Peyer's patch (tissue), 4 donors: ENCODE results near the gene TMEM14A. TPM values are rescaled to one million over a fixed set of nuclear protein-coding genes. Genes with fewer than 3 reads are reported as not detected.

Source experiments
- DNase-seq, 3 donors: peaks; one replicate each; pipeline ENCODE4 v3.0.0-alpha.2; 2017 to 2019
- H3K27ac ChIP-seq, 4 donors: fragments of 200-600 bp; sonication (generic); one replicate each; pipeline ENCODE4 v1.5.1; 2016 to 2019
- H3K27me3 ChIP-seq, 2 donors: fragments of 200-600 bp; sonication (generic); one replicate each; pipeline ENCODE4 v1.5.1; 2019
- H3K36me3 ChIP-seq, 3 donors: fragments of 200-600 bp; sonication (generic); one replicate each; pipeline ENCODE4 v1.5.1; 2016 to 2019
- H3K4me1 ChIP-seq, 4 donors: fragments of 200-600 bp; sonication (generic); one replicate each; pipeline ENCODE4 v1.5.1; 2016 to 2019
- H3K4me3 ChIP-seq, 4 donors: fragments of 200-600 bp; sonication (generic); 1 replicate in 3 of 4; 2 replicates in 1 of 4; pipeline ENCODE4 v1.5.1; 2016 to 2019; ENCODE audit warnings: mild to moderate bottlenecking in 1 of 4
- H3K9me3 ChIP-seq, 4 donors: fragments of 200-600 bp; sonication (generic); one replicate each; pipeline ENCODE4 v1.5.1; 2016 to 2019; ENCODE audit warnings: mild to moderate bottlenecking in 1 of 4
- POLR2A ChIP-seq, 2 donors: fragments of 450-650 bp; IDR thresholded peaks; one replicate each; pipeline ENCODE4 v1.5.1; 2017; ENCODE audit warnings: antibody characterized with exemption in 2 of 2, mild to moderate bottlenecking in 2 of 2, moderate library complexity in 2 of 2
- total RNA-seq, 4 donors: library from RNA; depleted of rRNA; stranded (reverse); fragments of >200 nt; gene quantifications; one replicate each; pipeline ENCODE4 v1.1.0, GENCODE V29; 2016
- TF ChIP-seq, protein P1 (sequence below), 6 experiments: fragments of 450-650 bp in 4 of 6; fragments of 200-600 bp in 2 of 6; sonication (generic) in 1 of 6; IDR thresholded peaks; one replicate each; pipeline ENCODE4 v1.5.1; 2017 to 2019; ENCODE audit warnings: antibody characterized with exemption in 6 of 6, mild to moderate bottlenecking in 3 of 6, moderate library complexity in 1 of 6

TMEM14A gene
- total RNA-seq, 4 donors from 2014 or later = 12.4 to 56.0 (median 25.3) TPM

DNA sequence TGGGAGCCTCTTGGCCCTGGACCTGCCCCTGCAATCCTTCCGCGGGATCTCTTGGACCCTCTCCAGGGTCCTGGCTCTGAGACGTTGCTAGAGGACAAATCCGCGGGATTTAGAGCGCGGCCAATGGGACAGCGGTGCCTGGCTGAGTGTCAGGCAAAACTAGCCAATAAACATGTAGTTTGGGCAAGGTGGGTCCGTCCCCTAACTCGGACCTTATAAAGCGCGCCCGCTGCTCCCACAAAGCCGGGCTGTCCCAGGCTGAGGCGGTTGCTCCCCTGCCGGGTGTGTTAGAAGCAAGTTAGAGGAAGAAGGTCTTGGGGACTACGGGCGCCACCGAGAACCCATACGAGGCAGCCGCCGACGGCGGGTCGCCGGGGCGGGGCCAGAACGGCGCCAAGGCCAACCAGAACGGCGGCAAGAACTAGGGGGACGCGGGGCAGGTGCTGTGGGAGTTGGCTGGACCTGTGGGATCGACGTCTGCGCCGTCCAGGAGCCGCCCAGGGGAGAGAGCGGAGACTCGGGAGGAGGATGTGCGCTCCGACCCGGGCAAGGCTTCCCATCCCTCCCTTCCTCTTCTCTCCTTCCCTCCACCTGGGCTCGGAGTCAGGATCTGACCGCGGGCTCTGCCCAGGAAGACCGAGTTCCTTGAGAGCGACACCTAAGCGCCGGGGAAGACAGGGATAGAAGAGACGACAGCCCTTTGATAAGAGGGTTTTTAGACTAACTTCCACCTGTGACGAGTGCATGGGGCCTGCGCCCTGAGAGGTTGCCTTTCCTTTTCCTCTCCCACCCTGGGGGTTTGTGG is 6.5 kb upstream of the TMEM14A start:
- Histone ChIP-seq H3K27me3 (no peaks in the 10 kb centered on the region), H3K4me1 (peaks cover 0 to 31% (median 3%) of the 10 kb centered on the region in 4 donors), H3K4me3 (peak overlapping the region; percentile 60 to 93 (median 66)), H3K27ac (peak overlapping the region; percentile 60 to 83 (median 74)), H3K9me3 (no peaks in the 10 kb centered on the region), H3K36me3 (no peaks in the 10 kb centered on the region)
- TF ChIP-seq, protein P1, sequence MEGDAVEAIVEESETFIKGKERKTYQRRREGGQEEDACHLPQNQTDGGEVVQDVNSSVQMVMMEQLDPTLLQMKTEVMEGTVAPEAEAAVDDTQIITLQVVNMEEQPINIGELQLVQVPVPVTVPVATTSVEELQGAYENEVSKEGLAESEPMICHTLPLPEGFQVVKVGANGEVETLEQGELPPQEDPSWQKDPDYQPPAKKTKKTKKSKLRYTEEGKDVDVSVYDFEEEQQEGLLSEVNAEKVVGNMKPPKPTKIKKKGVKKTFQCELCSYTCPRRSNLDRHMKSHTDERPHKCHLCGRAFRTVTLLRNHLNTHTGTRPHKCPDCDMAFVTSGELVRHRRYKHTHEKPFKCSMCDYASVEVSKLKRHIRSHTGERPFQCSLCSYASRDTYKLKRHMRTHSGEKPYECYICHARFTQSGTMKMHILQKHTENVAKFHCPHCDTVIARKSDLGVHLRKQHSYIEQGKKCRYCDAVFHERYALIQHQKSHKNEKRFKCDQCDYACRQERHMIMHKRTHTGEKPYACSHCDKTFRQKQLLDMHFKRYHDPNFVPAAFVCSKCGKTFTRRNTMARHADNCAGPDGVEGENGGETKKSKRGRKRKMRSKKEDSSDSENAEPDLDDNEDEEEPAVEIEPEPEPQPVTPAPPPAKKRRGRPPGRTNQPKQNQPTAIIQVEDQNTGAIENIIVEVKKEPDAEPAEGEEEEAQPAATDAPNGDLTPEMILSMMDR (IDR thresholded peaks at IDR 0.05) = no peak
- TF ChIP-seq POLR2A (IDR thresholded peaks at IDR 0.05) = peak; percentile 96 to 98
- DNase-seq = peak; percentile 88 to 95 (median 92)

DNA sequence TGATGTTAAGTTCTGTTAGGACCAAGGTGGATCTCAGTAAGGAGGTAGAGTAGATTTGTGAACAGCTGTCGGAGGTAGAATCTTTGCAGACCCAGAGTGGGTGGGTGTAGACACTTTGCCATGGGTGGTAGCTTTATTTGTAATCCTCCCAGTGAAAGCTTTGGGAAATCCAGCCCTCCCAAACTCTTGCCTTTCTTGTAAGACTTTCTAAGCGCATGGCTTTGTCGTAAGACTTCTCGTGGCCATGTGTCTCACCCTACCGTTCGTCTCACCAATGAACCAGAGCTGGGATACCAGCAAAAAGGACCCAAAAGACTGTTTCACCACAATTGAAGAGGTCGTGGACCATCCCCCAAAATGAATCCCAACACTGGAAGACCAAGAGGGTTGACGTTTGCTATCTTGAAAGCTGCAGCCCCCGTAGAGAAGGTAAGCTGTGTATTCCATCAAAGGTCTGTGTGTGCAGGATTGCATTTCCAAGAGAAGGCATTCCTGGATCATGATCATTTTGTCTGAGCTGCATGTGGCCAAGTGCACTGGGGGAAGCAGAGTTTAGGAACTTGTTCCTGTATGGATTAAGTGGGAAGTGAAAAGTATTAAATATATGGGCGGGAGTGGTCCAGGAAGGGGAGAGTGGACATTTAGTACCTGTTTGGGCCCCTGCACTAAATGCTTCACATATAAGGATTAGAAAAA is 5.8 kb upstream of the TMEM14A start:
- H3K27ac ChIP-seq = peak overlapping the region in 1 of 4 donors; percentile 71
- DNase-seq = no peak
- TF ChIP-seq, protein P1 (IDR thresholded peaks at IDR 0.05) = no peak
- no peak for TF ChIP-seq POLR2A (IDR thresholded peaks at IDR 0.05)
- H3K9me3 ChIP-seq = no peaks in the 10 kb centered on the region
- no peaks in the 10 kb centered on the region for H3K36me3 ChIP-seq
- H3K27me3 ChIP-seq = no peaks in the 10 kb centered on the region
- peak overlapping the region; percentile 60 to 93 (median 66) for H3K4me3 ChIP-seq
- H3K4me1 ChIP-seq = peaks cover 0 to 32% (median 3%) of the 10 kb centered on the region in 4 donors

DNA sequence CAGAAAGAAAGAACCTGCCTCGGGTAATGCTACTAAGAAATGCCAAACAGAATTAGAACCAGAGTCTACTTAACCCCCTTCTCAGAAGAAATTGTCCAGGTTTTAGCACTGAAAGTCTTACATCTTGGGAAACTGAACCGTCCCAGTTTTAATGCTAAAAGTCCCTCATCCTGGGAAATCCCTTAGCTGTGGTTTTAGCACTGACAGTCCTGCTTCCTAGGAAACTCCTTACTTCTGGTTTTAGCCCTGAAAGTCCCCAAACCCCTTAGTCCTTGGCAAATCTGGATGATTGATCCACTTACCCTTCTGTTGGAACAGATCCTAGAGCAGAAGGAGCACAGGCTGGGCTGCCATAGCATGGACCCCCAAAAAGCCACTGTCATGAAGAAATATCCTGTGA is 4.8 kb upstream of the TMEM14A start:
- Histone ChIP-seq H3K36me3 (no peaks in the 10 kb centered on the region), H3K27ac (no peak overlapping the region), H3K4me3 (peak overlapping the region in 1 of 4 donors; percentile 63), H3K4me1 (peaks cover 0 to 38% (median 7%) of the 10 kb centered on the region in 4 donors), H3K27me3 (no peaks in the 10 kb centered on the region), H3K9me3 (no peaks in the 10 kb centered on the region)
- TF ChIP-seq, protein P1 (IDR thresholded peaks at IDR 0.05) = no peak
- TF ChIP-seq POLR2A (IDR thresholded peaks at IDR 0.05) = no peak
- DNase-seq = no peak

DNA sequence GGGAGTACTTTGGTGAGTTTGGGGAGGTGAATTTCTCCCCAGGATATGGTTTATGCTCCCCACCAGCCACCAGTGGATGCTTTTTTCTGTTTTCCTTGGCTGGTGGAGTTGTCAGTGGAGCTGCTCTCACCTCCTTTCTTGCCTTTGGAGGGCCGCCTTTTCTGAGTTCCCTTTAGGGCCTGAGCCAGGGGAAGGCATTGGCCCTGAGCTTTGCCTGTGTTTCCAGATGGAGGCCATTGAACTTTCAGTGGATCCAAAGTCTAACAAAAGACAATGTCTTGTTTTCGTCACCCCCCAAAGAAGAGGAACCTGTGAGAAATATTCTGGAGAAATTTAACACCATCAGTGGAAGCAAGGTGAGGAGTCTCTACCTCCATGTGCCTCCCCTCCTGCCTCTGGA is 4.4 kb upstream of the TMEM14A start:
- TF ChIP-seq POLR2A (IDR thresholded peaks at IDR 0.05) = no peak
- TF ChIP-seq, protein P1 (IDR thresholded peaks at IDR 0.05) = no peak
- no peaks in the 10 kb centered on the region for H3K27me3 ChIP-seq
- peaks cover 0 to 40% (median 8%) of the 10 kb centered on the region in 4 donors for H3K4me1 ChIP-seq
- no peaks in the 10 kb centered on the region for H3K9me3 ChIP-seq
- H3K4me3 ChIP-seq = peak overlapping the region in 1 of 4 donors; percentile 63
- H3K36me3 ChIP-seq = no peaks in the 10 kb centered on the region
- no peak for DNase-seq
- H3K27ac ChIP-seq = no peak overlapping the region

DNA sequence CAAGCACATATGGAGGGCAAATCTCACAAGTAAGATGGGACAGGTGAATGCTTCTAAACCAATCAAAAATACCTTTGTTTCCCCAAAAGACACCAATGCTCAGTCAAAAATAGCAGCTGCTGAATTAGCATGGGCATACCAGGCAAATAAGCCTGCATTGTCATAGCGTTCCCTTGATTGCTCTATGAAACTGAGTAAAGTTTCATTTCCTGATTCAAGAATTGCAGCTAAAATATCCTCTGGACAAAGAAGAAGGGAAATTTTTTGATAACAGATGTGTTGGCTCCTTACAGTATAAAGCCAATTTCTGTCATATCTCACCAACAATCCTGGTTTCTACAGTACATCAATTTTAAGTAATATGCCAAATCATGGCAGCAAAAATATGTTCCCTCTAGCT is 3.3 kb upstream of the TMEM14A start:
- H3K27ac ChIP-seq = no peak overlapping the region
- H3K27me3 ChIP-seq = no peaks in the 10 kb centered on the region
- H3K9me3 ChIP-seq = no peaks in the 10 kb centered on the region
- TF ChIP-seq POLR2A (IDR thresholded peaks at IDR 0.05) = no peak
- TF ChIP-seq, protein P1 (IDR thresholded peaks at IDR 0.05) = no peak
- H3K4me3 ChIP-seq = no peak overlapping the region
- no peaks in the 10 kb centered on the region for H3K36me3 ChIP-seq
- no peak for DNase-seq
- H3K4me1 ChIP-seq = peaks cover 0 to 47% (median 9%) of the 10 kb centered on the region in 4 donors
